B cell (primary cell): ENCODE measurements around the gene RCVRN. TPM values are rescaled to one million over a fixed set of nuclear protein-coding genes. Genes with fewer than 3 reads are reported as not detected.

Experiments used
- ATAC-seq: fragments of 200-7000 bp; cut with Tn5 transposase; one replicate; pipeline ENCODE4 v1.10.0; 2021; ENCODE audit warnings: low read depth, mild to moderate bottlenecking, moderate number of reproducible peaks, moderate library complexity
- CTCF ChIA-PET: fragments of 350-600 bp; sonication (Branson Sonifier 250); formaldehyde crosslinking; loops from one replicate; lab custom pipeline; 2021; ENCODE audit warnings: antibody characterized with exemption, inconsistent platforms; lab: Charles Lee
- POLR2A ChIA-PET: fragments of 350-600 bp; sonication (Branson Sonifier 250); formaldehyde crosslinking; loops from one replicate; lab custom pipeline; 2021; ENCODE audit warnings: antibody characterized with exemption; lab: Charles Lee
- DNase-seq: peaks from one replicate; pipeline ENCODE4 v3.0.0; 2013
- H2AFZ ChIP-seq: 2 replicates; pipeline ENCODE4 v1.6.1; 2012; ENCODE audit warnings: mild to moderate bottlenecking, low read depth, low read length; ENCODE audit not compliant: insufficient read depth, poor library complexity, severe bottlenecking
- H3K27ac ChIP-seq, 2 donors: 1 replicate in 1 of 2; 2 replicates in 1 of 2; pipeline ENCODE4 v1.5.1; 2012 to 2013; ENCODE audit warnings: low read length in 2 of 2, mild to moderate bottlenecking in 2 of 2, moderate library complexity in 1 of 2
- H3K27me3 ChIP-seq, 4 experiments: fragments of 200-600 bp in 1 of 4; sonication (generic) in 1 of 4; replicated peaks in 1 of 4; 1 replicate in 2 of 4; 2 replicates in 2 of 4; pipeline versions ENCODE4 v1.6.1 to v1.7.0; 2013 to 2016; ENCODE audit warnings: low read length in 3 of 4, mild to moderate bottlenecking in 2 of 4, mixed read lengths in 1 of 4, moderate library complexity in 1 of 4; ENCODE audit not compliant: insufficient read depth in 4 of 4, control insufficient read depth in 3 of 4; ENCODE audit errors: control extremely low read depth in 1 of 4
- H3K36me3 ChIP-seq, 2 experiments: replicated peaks in 1 of 2; 1 replicate in 1 of 2; 2 replicates in 1 of 2; pipeline versions ENCODE4 v1.6.1 to v1.7.1; 2013; ENCODE audit warnings: low read length in 1 of 2; ENCODE audit not compliant: insufficient read depth in 2 of 2, control insufficient read depth in 1 of 2; ENCODE audit errors: control extremely low read depth in 1 of 2, extremely low read depth in 1 of 2
- H3K4me1 ChIP-seq, 2 donors: fragments of 200-600 bp in 1 of 2; sonication (generic) in 1 of 2; 1 replicate in 1 of 2; 2 replicates in 1 of 2; pipeline versions ENCODE4 v1.5.1 to v1.6.1; 2013 to 2017; ENCODE audit warnings: low read length in 2 of 2; ENCODE audit not compliant: control insufficient read depth in 2 of 2, insufficient read depth in 2 of 2
- H3K4me2 ChIP-seq: replicated peaks from 2 replicates; pipeline ENCODE3; 2012; ENCODE audit warnings: mild to moderate bottlenecking, low read depth, low read length; ENCODE audit not compliant: poor library complexity, severe bottlenecking
- H3K4me3 ChIP-seq, 5 experiments: fragments of 200-600 bp in 1 of 5; sonication (generic) in 1 of 5; 1 replicate in 3 of 5; 2 replicates in 2 of 5; pipeline versions ENCODE4 v1.5.1 to v1.7.0; 2011 to 2016; ENCODE audit warnings: low read length in 4 of 5, mild to moderate bottlenecking in 4 of 5, low read depth in 2 of 5, control low read depth in 1 of 5, moderate library complexity in 1 of 5; ENCODE audit not compliant: insufficient read depth in 1 of 5; ENCODE audit errors: control extremely low read depth in 1 of 5, extremely low read depth in 1 of 5
- H3K79me2 ChIP-seq: fragments of 200-600 bp; sonication (generic); one replicate; pipeline ENCODE4 v1.6.0; 2016; ENCODE audit warnings: low read length; ENCODE audit not compliant: control insufficient read depth, insufficient read depth
- H3K9ac ChIP-seq: fragments of 200-600 bp; sonication (generic); 2 replicates; pipeline ENCODE4 v1.6.1; 2017; ENCODE audit warnings: mild to moderate bottlenecking, low read length, moderate library complexity
- H3K9me3 ChIP-seq, 3 donors: one replicate each; pipeline versions ENCODE4 v1.6.1 to v1.7.1; 2013; ENCODE audit warnings: low read length in 2 of 3; ENCODE audit not compliant: control insufficient read depth in 2 of 3, insufficient read depth in 1 of 3; ENCODE audit errors: control extremely low read depth in 1 of 3
- H4K20me1 ChIP-seq: 2 replicates; pipeline ENCODE4 v1.6.0; 2012; ENCODE audit warnings: mild to moderate bottlenecking, low read length; ENCODE audit not compliant: insufficient read depth, control insufficient read depth, poor library complexity, severe bottlenecking
- H3K27ac Mint-ChIP-seq: one replicate; pipeline ENCODE4 v1.8.0; 2021; ENCODE audit warnings: mixed read lengths
- H3K27me3 Mint-ChIP-seq: one replicate; pipeline ENCODE4 v1.8.0; 2021; ENCODE audit warnings: mixed read lengths
- H3K4me1 Mint-ChIP-seq: one replicate; pipeline ENCODE4 v1.8.0; 2021; ENCODE audit warnings: mixed read lengths
- H3K4me3 Mint-ChIP-seq: one replicate; pipeline ENCODE4 v1.8.0; 2021; ENCODE audit warnings: mixed read lengths
- H3K9me3 Mint-ChIP-seq: one replicate; pipeline ENCODE4 v1.8.0; 2022; ENCODE audit warnings: mixed read lengths; ENCODE audit not compliant: insufficient read depth
- CTCF ChIP-seq: fragments of 200-600 bp; IDR thresholded peaks from one replicate; pipeline ENCODE4 v1.8.0; 2022; ENCODE audit warnings: antibody characterized with exemption, mild to moderate bottlenecking
- EZH2 ChIP-seq: IDR thresholded peaks from 2 replicates; pipeline ENCODE4 v1.6.1; 2012; ENCODE audit warnings: borderline replicate concordance, low read depth, mild to moderate bottlenecking, moderate library complexity, low read length; ENCODE audit not compliant: insufficient read depth, poor library complexity, severe bottlenecking
- WGBS: methylation state at CpG from one replicate; pipeline ENCODE4 v1.1.5; 2013; ENCODE audit warnings: missing lambda C conversion rate; ENCODE audit not compliant: insufficient coverage; 5-methylcytosine and 5-hydroxymethylcytosine counted together
- intact Hi-C: fragments of 100-400 bp; cut with micrococcal nuclease; formaldehyde crosslinking; loops from one replicate; pipeline ENCODE4 v1.10.0; 2022
- polyA plus RNA-seq: library from polyadenylated mRNA; depleted of rRNA; stranded (reverse); fragments of >200 nt; gene quantifications from 2 replicates; pipeline ENCODE4 v1.2.3, GENCODE V29; 2012
- total RNA-seq, 2 donors: library from RNA; stranded (reverse); fragments of 120-200 nt in 1 of 2; gene quantifications; 1 replicate in 1 of 2; 2 replicates in 1 of 2; pipeline versions ENCODE4 v1.2.3 to v1.2.4, GENCODE V29; 2013 to 2022

The RCVRN gene
- total and polyA plus RNA-seq, 2 donors (not counting 1 experiment from before 2014, with no cell fraction given), result 0.16 TPM; not detected in 1

GRCh38 chr17:9897372-9897968 is 7.6 kb downstream of the RCVRN start:
- H3K4me2 ChIP-seq, result no peak overlapping the region
- H4K20me1 ChIP-seq, result no peaks in the 10 kb centered on the region
- POLR2A ChIA-PET, result no interaction called here
- no peaks in the 10 kb centered on the region for H3K9me3 ChIP-seq
- no peak overlapping the region for H3K27ac ChIP-seq
- CTCF ChIA-PET, result no interaction called here
- Mint-ChIP-seq H3K27ac (no peak overlapping the region), H3K9me3 (no peaks in the 10 kb centered on the region), H3K4me3 (no peak overlapping the region), H3K4me1 (no peaks in the 10 kb centered on the region), H3K27me3 (peaks cover 32% of the 10 kb centered on the region)
- H3K36me3 ChIP-seq, result no peaks in the 10 kb centered on the region
- no peak for ATAC-seq
- intact Hi-C loops, result no loop called here
- no peak overlapping the region for H3K4me3 ChIP-seq
- H3K27me3 ChIP-seq, result peaks cover 0 to 3% (median 0%) of the 10 kb centered on the region in 4 experiments
- no peak overlapping the region for H2AFZ ChIP-seq
- H3K4me1 ChIP-seq, result no peaks in the 10 kb centered on the region
- H3K79me2 ChIP-seq, result no peaks in the 10 kb centered on the region
- no peak overlapping the region for H3K9ac ChIP-seq
- TF ChIP-seq CTCF, result no peak
- no peak for TF ChIP-seq EZH2
- WGBS, result 92% methylated on average over 11 of the region's 13 CpGs
- no peak for DNase-seq

- no peaks in the 10 kb centered on the region for H3K9me3 Mint-ChIP-seq
- TF ChIP-seq EZH2 (no peak), CTCF (no peak)
Measured at GRCh38 chr17:9895923-9896322, 9.1 kb downstream of the RCVRN start.

More at GRCh38 chr17:9895923-9896322, 9.1 kb downstream of the RCVRN start:
- H3K79me2 ChIP-seq, result no peaks in the 10 kb centered on the region
- ATAC-seq, result no peak
- H4K20me1 ChIP-seq, result no peaks in the 10 kb centered on the region
- H3K4me1 ChIP-seq, result no peaks in the 10 kb centered on the region
- no peak overlapping the region for H3K9ac ChIP-seq
- H3K27ac ChIP-seq, result no peak overlapping the region
- no peak overlapping the region for H2AFZ ChIP-seq
- peaks cover 30% of the 10 kb centered on the region for H3K27me3 Mint-ChIP-seq
- no peaks in the 10 kb centered on the region for H3K36me3 ChIP-seq
- no peak overlapping the region for H3K4me3 Mint-ChIP-seq
- peaks cover 0 to 3% (median 0%) of the 10 kb centered on the region in 4 experiments for H3K27me3 ChIP-seq
- no peaks in the 10 kb centered on the region for H3K4me1 Mint-ChIP-seq
- H3K4me2 ChIP-seq, result no peak overlapping the region
- no peak for DNase-seq
- H3K27ac Mint-ChIP-seq, result no peak overlapping the region
- H3K4me3 ChIP-seq, result no peak overlapping the region
- ChIA-PET POLR2A (no interaction called here), CTCF (no interaction called here)
- intact Hi-C loops, result no loop called here
- no peaks in the 10 kb centered on the region for H3K9me3 ChIP-seq
